Panc1 (cell line): ENCODE measurements around the gene TRAF6. TPM values are rescaled to one million over a fixed set of nuclear protein-coding genes. Genes with fewer than 3 reads are reported as not detected.

Experiments
- ATAC-seq: fragments of 200-7000 bp; cut with Tn5 transposase; 2 replicates; pipeline ENCODE4 v1.9.1; 2020; ENCODE audit warnings: mild to moderate bottlenecking, moderate library complexity
- BruUV-seq: library from RNA; stranded (reverse); fragments of 400-500 nt; replicated peaks from 2 replicates; lab custom pipeline; 2021; lab: Mats Ljungman, UMichigan
- CTCF ChIA-PET: fragments of 300-600 bp; sonication (Branson Sonifier 250); formaldehyde crosslinking; loops from one replicate; lab custom pipeline; 2022; ENCODE audit warnings: antibody characterized with exemption; lab: Charles Lee
- POLR2A ChIA-PET: fragments of 300-600 bp; sonication (Branson Sonifier 250); formaldehyde crosslinking; loops from one replicate; lab custom pipeline; 2022; ENCODE audit warnings: antibody characterized with exemption; lab: Charles Lee
- DNase-seq: peaks from one replicate; pipeline ENCODE4 v3.0.0-alpha.2; 2010; ENCODE audit warnings: low read depth, low spot score
- H3K27ac ChIP-seq: 2 replicates; pipeline ENCODE4 v1.5.1; 2011; ENCODE audit warnings: mild to moderate bottlenecking, low read length, inconsistent platforms
- H3K27me3 ChIP-seq: fragments of 200-500 bp; sonication (Bioruptor generic); 2 replicates; pipeline ENCODE4 v1.6.0; 2014; ENCODE audit warnings: low read length, inconsistent platforms; ENCODE audit not compliant: control insufficient read depth, insufficient read depth
- H3K36me3 ChIP-seq: fragments of 200-500 bp; sonication (Bioruptor generic); 2 replicates; pipeline ENCODE4 v1.5.1; 2014; ENCODE audit warnings: inconsistent platforms, mild to moderate bottlenecking, low read length, moderate library complexity; ENCODE audit not compliant: control insufficient read depth, insufficient read depth
- H3K4me1 ChIP-seq: 2 replicates; pipeline ENCODE4 v1.5.1; 2011; ENCODE audit warnings: inconsistent platforms, mild to moderate bottlenecking, low read length, moderate library complexity; ENCODE audit not compliant: control insufficient read depth, insufficient read depth
- H3K4me3 ChIP-seq, 2 experiments: 2 replicates each; pipeline ENCODE4 v1.5.1; 2011 to 2012; ENCODE audit warnings: low read depth in 2 of 2, low read length in 2 of 2, mild to moderate bottlenecking in 2 of 2, inconsistent platforms in 1 of 2, moderate library complexity in 1 of 2
- H3K9me3 ChIP-seq: fragments of 200-500 bp; sonication (Bioruptor generic); 2 replicates; pipeline ENCODE4 v1.5.1; 2014; ENCODE audit warnings: low read depth, mild to moderate bottlenecking, inconsistent platforms, low read length, moderate library complexity; ENCODE audit not compliant: control insufficient read depth, insufficient read depth
- CTCF ChIP-seq: fragments of 450-650 bp; IDR thresholded peaks from 2 replicates; pipeline ENCODE4 v1.5.1; 2017; ENCODE audit warnings: mild to moderate bottlenecking
- POLR2AphosphoS5 ChIP-seq: IDR thresholded peaks from 2 replicates; pipeline ENCODE4 v1.6.1; 2012; ENCODE audit warnings: mild to moderate bottlenecking, low read depth, low read length, moderate library complexity
- REST ChIP-seq, 2 experiments: IDR thresholded peaks; 2 replicates each; pipeline ENCODE4 v1.6.1; 2011 to 2012; ENCODE audit warnings: low read depth in 2 of 2, control low read depth in 1 of 2, low read length in 1 of 2, mild to moderate bottlenecking in 1 of 2, moderate library complexity in 1 of 2; ENCODE audit not compliant: insufficient read depth in 1 of 2
- SIN3A ChIP-seq: IDR thresholded peaks from 2 replicates; pipeline ENCODE4 v1.6.1; 2012; ENCODE audit warnings: low read depth, mild to moderate bottlenecking, low read length, moderate library complexity, borderline replicate concordance; ENCODE audit not compliant: insufficient read depth
- TCF7L2 ChIP-seq: IDR thresholded peaks from 2 replicates; pipeline ENCODE4 v1.6.1; 2011; ENCODE audit warnings: mild to moderate bottlenecking, low read depth, low read length, inconsistent platforms
- in situ Hi-C: cut with HindIII; loops from 2 replicates; pipeline ENCODE4 v1.10.0; 2016; ENCODE audit warnings: low sequenced_read_pairs, low pct_unique_long_range_greater_than_20kb
- intact Hi-C: fragments of 100-400 bp; cut with micrococcal nuclease; formaldehyde crosslinking; loops from one replicate; pipeline ENCODE4 v1.10.0; 2022; ENCODE audit not compliant: unreplicated experiment
- total RNA-seq: library from RNA; stranded (reverse); gene quantifications from one replicate; pipeline ENCODE4 v1.2.1, GENCODE V29; 2021; ENCODE audit not compliant: unreplicated experiment

Gene TRAF6
- total RNA-seq, 1 experiment from 2014 or later, result 10.9 TPM

GRCh38 chr11:36441610-36442208, 68.4 kb downstream of the TRAF6 start:
- Histone ChIP-seq H3K27me3 (peaks cover 9% of the 10 kb centered on the region), H3K9me3 (no peaks in the 10 kb centered on the region), H3K36me3 (no peaks in the 10 kb centered on the region), H3K4me1 (no peaks in the 10 kb centered on the region), H3K27ac (no peak overlapping the region), H3K4me3 (no peak overlapping the region)
- ATAC-seq (no peak), DNase-seq (no peak)
- in situ Hi-C loops (no loop called here), intact Hi-C loops (no loop called here)
- ChIA-PET POLR2A (no interaction called here), CTCF (no interaction called here)
- no TSS peak for BruUV-seq
- TF ChIP-seq REST (IDR thresholded peaks at IDR 0.05; ENCODE audit: insufficient read depth in 1 of 2, low read depth in 2 of 2, low read length in 1 of 2) (no peak), TCF7L2 (no peak), CTCF (no peak), POLR2AphosphoS5 (no peak), SIN3A (no peak)

- in situ Hi-C loops (no loop called here), intact Hi-C loops (no loop called here)
- Histone ChIP-seq H3K36me3 (no peaks in the 10 kb centered on the region), H3K27me3 (peaks cover 3% of the 10 kb centered on the region; the same call in 1 of the 2 replicates), H3K9me3 (no peaks in the 10 kb centered on the region), H3K4me3 (no peak overlapping the region), H3K4me1 (no peaks in the 10 kb centered on the region), H3K27ac (no peak overlapping the region)
- DNase-seq (no peak), ATAC-seq (no peak)
- CTCF ChIA-PET, result no interaction called here
- POLR2A ChIA-PET, result no interaction called here
- no TSS peak for BruUV-seq
- TF ChIP-seq SIN3A (no peak), POLR2AphosphoS5 (no peak), TCF7L2 (no peak), REST (IDR thresholded peaks at IDR 0.05; ENCODE audit: insufficient read depth in 1 of 2, low read depth in 2 of 2, low read length in 1 of 2) (no peak), CTCF (no peak)
Observed at GRCh38 chr11:36438126-36438525, 71.9 kb downstream of the TRAF6 start.
